Nephron progenitor cell (in vitro differentiated cells): ENCODE measurements around the gene SLC25A33.

ENCODE experiments used
- DNase-seq: peaks from one replicate; pipeline ENCODE4 v3.0.0; 2021
- H3K27ac Mint-ChIP-seq: 2 replicates; pipeline ENCODE4 v1.8.0; 2021; ENCODE audit warnings: mild to moderate bottlenecking, moderate library complexity, mixed read lengths
- H3K27me3 Mint-ChIP-seq: 2 replicates; pipeline ENCODE4 v1.8.0; 2021; ENCODE audit warnings: mild to moderate bottlenecking, low read depth, mixed read lengths; ENCODE audit not compliant: poor library complexity
- H3K36me3 Mint-ChIP-seq: 2 replicates; pipeline ENCODE4 v1.8.0; 2021; ENCODE audit warnings: low read depth, mixed read lengths
- H3K4me1 Mint-ChIP-seq: 2 replicates; pipeline ENCODE4 v1.8.0; 2021; ENCODE audit warnings: mixed read lengths
- H3K4me3 Mint-ChIP-seq: 2 replicates; pipeline ENCODE4 v1.8.0; 2021; ENCODE audit warnings: mild to moderate bottlenecking, moderate library complexity, mixed read lengths
- H3K9me3 Mint-ChIP-seq: 2 replicates; pipeline ENCODE4 v1.8.0; 2021; ENCODE audit warnings: mild to moderate bottlenecking, moderate library complexity, mixed read lengths
- TF ChIP-seq, protein P1 (sequence below): fragments of 200-600 bp; sonication (generic); IDR thresholded peaks from 2 replicates; pipeline ENCODE4 v1.5.0; 2021; ENCODE audit warnings: antibody characterized with exemption

Gene SLC25A33

DNA sequence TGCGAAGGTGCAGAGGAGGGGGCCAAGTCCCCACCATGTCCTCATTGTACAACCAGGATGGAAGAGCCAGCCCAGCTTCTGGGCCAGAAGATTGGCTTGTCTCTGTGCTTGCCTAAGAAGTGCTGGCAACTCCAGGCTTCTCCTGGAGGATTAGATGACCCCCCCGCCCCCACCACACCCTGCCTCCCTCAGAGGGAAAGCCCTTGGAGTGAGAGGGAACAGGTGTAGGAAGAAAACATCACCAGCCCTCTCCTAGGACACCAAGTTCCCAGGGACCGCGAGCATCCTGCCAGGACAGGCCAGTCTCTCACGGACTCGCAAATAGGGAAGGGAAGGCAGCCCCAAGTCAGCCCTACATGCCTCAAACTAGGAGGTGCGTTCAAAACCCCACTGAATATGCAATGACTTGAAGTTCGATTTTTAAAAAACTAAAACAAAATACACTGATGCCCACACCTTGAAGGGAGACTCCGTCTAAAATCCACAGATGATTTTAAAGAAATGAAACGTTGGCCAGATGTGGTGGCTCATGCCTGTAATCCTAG lies 20.7 kb upstream of the SLC25A33 start:
- no peak for DNase-seq
- Mint-ChIP-seq H3K36me3 (no peaks in the 10 kb centered on the region), H3K27ac (no peak overlapping the region), H3K27me3 (peaks cover 7% of the 10 kb centered on the region), H3K9me3 (peaks cover 4% of the 10 kb centered on the region), H3K4me1 (peaks cover 27% of the 10 kb centered on the region), H3K4me3 (no peak overlapping the region)
- TF ChIP-seq, protein P1, sequence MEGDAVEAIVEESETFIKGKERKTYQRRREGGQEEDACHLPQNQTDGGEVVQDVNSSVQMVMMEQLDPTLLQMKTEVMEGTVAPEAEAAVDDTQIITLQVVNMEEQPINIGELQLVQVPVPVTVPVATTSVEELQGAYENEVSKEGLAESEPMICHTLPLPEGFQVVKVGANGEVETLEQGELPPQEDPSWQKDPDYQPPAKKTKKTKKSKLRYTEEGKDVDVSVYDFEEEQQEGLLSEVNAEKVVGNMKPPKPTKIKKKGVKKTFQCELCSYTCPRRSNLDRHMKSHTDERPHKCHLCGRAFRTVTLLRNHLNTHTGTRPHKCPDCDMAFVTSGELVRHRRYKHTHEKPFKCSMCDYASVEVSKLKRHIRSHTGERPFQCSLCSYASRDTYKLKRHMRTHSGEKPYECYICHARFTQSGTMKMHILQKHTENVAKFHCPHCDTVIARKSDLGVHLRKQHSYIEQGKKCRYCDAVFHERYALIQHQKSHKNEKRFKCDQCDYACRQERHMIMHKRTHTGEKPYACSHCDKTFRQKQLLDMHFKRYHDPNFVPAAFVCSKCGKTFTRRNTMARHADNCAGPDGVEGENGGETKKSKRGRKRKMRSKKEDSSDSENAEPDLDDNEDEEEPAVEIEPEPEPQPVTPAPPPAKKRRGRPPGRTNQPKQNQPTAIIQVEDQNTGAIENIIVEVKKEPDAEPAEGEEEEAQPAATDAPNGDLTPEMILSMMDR = no peak

DNA sequence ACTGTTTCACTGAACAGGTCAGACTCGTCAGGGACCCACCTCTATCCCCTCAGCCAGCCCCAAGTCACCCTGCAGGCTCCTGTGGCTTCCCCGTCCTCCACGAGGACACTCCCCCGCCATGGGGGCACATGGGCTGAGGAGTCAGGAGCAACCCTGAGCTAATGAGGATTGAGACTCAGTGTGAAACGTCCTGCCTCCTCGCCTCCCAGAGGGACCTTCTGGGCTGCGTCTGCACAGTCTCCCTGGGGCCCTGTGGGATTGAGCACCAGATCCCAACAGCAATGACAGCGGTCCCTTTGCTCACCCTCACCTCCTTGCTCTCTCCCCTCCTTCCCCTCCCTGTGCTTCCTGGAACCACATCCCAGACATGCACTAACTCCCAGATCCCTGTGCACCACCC lies 18.9 kb upstream of the SLC25A33 start:
- TF ChIP-seq, protein P1 = no peak
- H3K27me3 Mint-ChIP-seq = peaks cover 10% of the 10 kb centered on the region
- H3K36me3 Mint-ChIP-seq = no peaks in the 10 kb centered on the region
- DNase-seq = no peak
- no peak overlapping the region for H3K4me3 Mint-ChIP-seq
- H3K4me1 Mint-ChIP-seq = peaks cover 27% of the 10 kb centered on the region
- no peak overlapping the region for H3K27ac Mint-ChIP-seq
- no peaks in the 10 kb centered on the region for H3K9me3 Mint-ChIP-seq

DNA sequence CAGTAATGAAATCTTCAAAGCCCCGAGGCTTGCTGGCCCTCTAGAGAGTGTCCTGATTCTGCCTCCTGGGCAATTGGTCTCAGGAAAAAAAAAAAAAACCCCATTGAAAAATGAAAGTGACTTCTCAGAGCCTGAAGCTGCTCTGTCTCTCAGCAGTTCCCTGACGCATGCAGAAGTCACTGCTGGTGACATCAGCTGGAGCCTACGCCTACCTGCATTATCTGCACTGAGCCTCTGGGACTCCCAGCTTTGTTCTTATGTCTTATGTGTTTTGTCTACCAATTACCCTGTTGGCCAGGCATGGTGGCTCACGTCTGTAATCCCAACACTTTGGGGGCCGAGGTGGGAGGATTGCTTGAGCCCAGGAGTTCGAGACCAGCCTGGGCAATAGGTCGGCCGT lies 10.1 kb upstream of the SLC25A33 start:
- TF ChIP-seq, protein P1 = no peak
- DNase-seq = no peak
- Mint-ChIP-seq H3K27me3 (peaks cover 10% of the 10 kb centered on the region), H3K27ac (no peak overlapping the region), H3K9me3 (no peaks in the 10 kb centered on the region), H3K36me3 (no peaks in the 10 kb centered on the region), H3K4me3 (no peak overlapping the region), H3K4me1 (peaks cover 15% of the 10 kb centered on the region)

DNA sequence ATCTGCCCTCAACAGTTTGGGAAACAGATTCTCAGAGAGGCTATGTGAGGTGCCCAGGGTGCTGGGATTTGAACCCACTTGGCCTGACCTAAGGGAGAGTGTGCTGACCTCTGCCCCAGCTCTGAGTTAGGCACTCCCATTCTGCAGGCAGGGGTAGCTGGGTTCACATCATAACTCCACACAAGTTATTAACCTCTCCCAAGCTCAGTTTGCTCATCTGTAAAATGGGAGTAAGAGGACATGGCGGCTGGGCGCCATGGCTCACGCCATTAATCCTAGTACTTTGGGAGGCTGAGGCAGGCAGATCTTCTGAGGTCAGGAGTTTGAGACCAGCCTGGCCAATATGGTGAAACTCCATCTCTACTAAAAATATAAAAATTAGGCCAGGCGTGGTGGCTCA lies 8.9 kb upstream of the SLC25A33 start:
- Mint-ChIP-seq H3K27me3 (peaks cover 7% of the 10 kb centered on the region), H3K4me3 (no peak overlapping the region), H3K36me3 (no peaks in the 10 kb centered on the region), H3K27ac (no peak overlapping the region), H3K9me3 (no peaks in the 10 kb centered on the region), H3K4me1 (peaks cover 15% of the 10 kb centered on the region)
- TF ChIP-seq, protein P1 = no peak
- DNase-seq = no peak

DNA sequence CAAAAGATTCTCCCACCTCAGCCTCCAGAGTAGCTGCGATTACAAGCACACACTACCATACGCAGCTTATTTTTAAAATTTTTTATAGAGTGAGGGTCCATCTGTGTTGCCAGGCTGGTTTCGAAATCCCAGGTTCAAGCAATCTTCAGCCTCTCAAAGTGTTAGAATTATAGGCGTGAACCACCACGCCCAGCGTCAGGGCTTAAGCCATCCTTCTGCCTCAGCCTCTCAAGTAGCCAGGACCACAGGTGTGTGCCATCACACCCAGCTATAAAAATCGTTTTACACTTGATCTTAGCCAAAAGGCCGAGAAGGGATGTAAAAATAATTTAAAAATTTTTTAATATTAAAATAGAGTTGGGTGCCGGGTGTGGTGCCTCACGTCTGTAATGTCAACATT lies 4.3 kb upstream of the SLC25A33 start:
- peaks cover 27% of the 10 kb centered on the region for H3K4me1 Mint-ChIP-seq
- H3K9me3 Mint-ChIP-seq = peaks cover 4% of the 10 kb centered on the region
- no peak overlapping the region for H3K4me3 Mint-ChIP-seq
- H3K27me3 Mint-ChIP-seq = peaks cover under 1% of the 10 kb centered on the region
- DNase-seq = no peak
- no peaks in the 10 kb centered on the region for H3K36me3 Mint-ChIP-seq
- TF ChIP-seq, protein P1 = no peak
- H3K27ac Mint-ChIP-seq = no peak overlapping the region

DNA sequence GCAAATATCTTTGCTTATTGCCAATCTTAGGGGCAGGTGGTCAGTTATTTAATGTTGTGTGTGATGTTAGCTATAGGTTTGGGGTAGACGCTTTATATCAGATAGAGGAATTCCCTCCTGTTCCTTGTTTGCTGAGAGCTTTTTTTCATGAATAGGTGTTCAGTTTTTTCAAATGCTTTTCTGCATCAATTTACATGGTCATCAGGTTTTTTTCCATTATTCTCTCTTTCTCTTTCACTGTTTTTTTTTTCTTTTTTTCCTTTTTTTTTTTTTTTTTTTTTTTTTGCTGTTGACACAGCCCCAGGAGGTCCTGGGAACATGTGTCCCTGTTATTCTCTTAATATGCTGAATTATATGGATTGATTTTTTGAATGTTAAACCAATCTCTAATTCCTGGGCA lies 3.0 kb upstream of the SLC25A33 start:
- Mint-ChIP-seq H3K9me3 (peaks cover 4% of the 10 kb centered on the region), H3K36me3 (no peaks in the 10 kb centered on the region), H3K27me3 (no peaks in the 10 kb centered on the region), H3K27ac (no peak overlapping the region), H3K4me3 (no peak overlapping the region), H3K4me1 (peaks cover 35% of the 10 kb centered on the region)
- TF ChIP-seq, protein P1 = no peak
- no peak for DNase-seq
